NB4 (cell line): Measurements from ENCODE around the gene POMGNT2.

Experiments
- CTCF ChIP-seq: IDR thresholded peaks from one replicate; pipeline ENCODE4 v1.5.1; 2012; ENCODE audit warnings: low read depth, low read length
- MAX ChIP-seq: IDR thresholded peaks from 2 replicates; pipeline ENCODE4 v1.6.1; 2011; ENCODE audit warnings: low read depth, low read length
- MYC ChIP-seq: IDR thresholded peaks from 2 replicates; pipeline ENCODE4 v1.6.1; 2011; ENCODE audit warnings: low read depth, low read length
- POLR2A ChIP-seq: IDR thresholded peaks from 2 replicates; pipeline ENCODE4 v1.6.1; 2011; ENCODE audit warnings: mild to moderate bottlenecking; ENCODE audit not compliant: insufficient read length; ENCODE audit errors: extremely low read depth

- TF ChIP-seq CTCF (no peak), MYC (no peak), POLR2A (no peak), MAX (no peak)
Measured at GRCh38 chr3:43077261-43077660, 28.6 kb downstream of the POMGNT2 start.
